K562 (cell line): Measurements from ENCODE around the gene ASPRV1. TPM values are rescaled to one million over a fixed set of nuclear protein-coding genes. Genes with fewer than 3 reads are reported as not detected.

ENCODE experiments used
- ARID2 ChIP-seq: fragments of 450-650 bp; IDR thresholded peaks from 2 replicates; pipeline ENCODE4 v1.6.1; 2017; ENCODE audit warnings: antibody characterized with exemption, mild to moderate bottlenecking
- DACH1 ChIP-seq: fragments of 450-650 bp; IDR thresholded peaks from 2 replicates; pipeline ENCODE4 v1.6.1; 2018; ENCODE audit not compliant: partially characterized antibody
- HDGF ChIP-seq: fragments of 450-650 bp; IDR thresholded peaks from 2 replicates; pipeline ENCODE4 v1.6.1; 2016
- NCOA4 ChIP-seq: fragments of 450-650 bp; IDR thresholded peaks from 2 replicates; pipeline ENCODE4 v1.6.1; 2018; ENCODE audit warnings: mild to moderate bottlenecking; ENCODE audit not compliant: partially characterized antibody
- NR2C2 ChIP-seq, 2 experiments: fragments of 200-800 bp in 1 of 2; sonication (Bioruptor generic) in 1 of 2; sonication (generic) in 1 of 2; formaldehyde crosslinking in 1 of 2; IDR thresholded peaks; 2 replicates each; pipeline versions ENCODE4 v1.6.1 to v1.8.0; 2016 to 2022; ENCODE audit warnings: mild to moderate bottlenecking in 1 of 2, missing compliant biosample characterization in 1 of 2, missing genetic modification characterization in 1 of 2, missing genetic modification reagents in 1 of 2
- POLR2A ChIP-seq: fragments of 450-650 bp; conservative IDR thresholded peaks from 2 replicates; pipeline ENCODE4 v1.6.1; 2016
- SMAD3 ChIP-seq: fragments of 450-650 bp; formaldehyde crosslinking; conservative IDR thresholded peaks from 2 replicates; pipeline ENCODE4 v1.4.0; 2020; ENCODE audit warnings: mild to moderate bottlenecking
- SMARCE1 ChIP-seq: fragments of 450-650 bp; IDR thresholded peaks from 2 replicates; pipeline ENCODE4 v1.7.1; 2016; ENCODE audit warnings: mild to moderate bottlenecking
- TRIM24 ChIP-seq, 2 experiments: fragments of 450-650 bp; IDR thresholded peaks; 2 replicates each; pipeline ENCODE4 v1.6.1; 2016
- ZNF347 ChIP-seq: fragments of 450-650 bp; formaldehyde crosslinking; IDR thresholded peaks from 2 replicates; pipeline ENCODE4 v1.4.0; 2020; ENCODE audit warnings: low read depth, mild to moderate bottlenecking, moderate library complexity
- polyA plus RNA-seq, 8 experiments: library from polyadenylated mRNA; depleted of rRNA in 4 of 8; stranded (reverse) in 5 of 8; unstranded in 3 of 8; fragments of >200 nt; fragmentation: Nextera tagmentation in 2 of 8; fragmentation: Illumina TruSeq in 1 of 8; extraction: Ambion mirVana in 2 of 8; extraction: Trizol in 1 of 8; gene quantifications; 2 replicates each; pipeline versions ENCODE4 v1.2.1 to v1.2.3, GENCODE V29; 2011 to 2014; ENCODE audit warnings: inconsistent platforms in 1 of 8, missing spikeins in 1 of 8
- total RNA-seq, 7 experiments: library from RNA; depleted of rRNA in 6 of 7; stranded (reverse); fragments of >200 nt in 6 of 7; fragmentation: Illumina TruSeq in 2 of 7; extraction: Trizol in 2 of 7; gene quantifications; 2 replicates each; pipeline versions ENCODE4 v1.2.1 to v1.2.3, GENCODE V29; 2011 to 2021; ENCODE audit warnings: low replicate concordance in 1 of 7
- TF ChIP-seq, protein P1 (sequence below): fragments of 250-450 bp; sonication (Bioruptor Pico); IDR thresholded peaks from 2 replicates; pipeline ENCODE4 v1.4.0; 2020; ENCODE audit warnings: mild to moderate bottlenecking, moderate library complexity
- TF ChIP-seq, protein P2 (sequence below): fragments of 450-650 bp; IDR thresholded peaks from 2 replicates; pipeline ENCODE4 v1.6.1; 2016; ENCODE audit warnings: missing biosample characterization, missing genetic modification characterization
- TF ChIP-seq, protein P3 (sequence below): fragments of 450-650 bp; IDR thresholded peaks from 2 replicates; pipeline ENCODE4 v1.6.1; 2017; ENCODE audit warnings: antibody characterized with exemption
- TF ChIP-seq, protein P4 (sequence below), 2 experiments: IDR thresholded peaks; 2 replicates each; pipeline ENCODE4 v1.6.1; 2012; ENCODE audit warnings: improper control_type of control experiment in 2 of 2, low read depth in 2 of 2, low read length in 2 of 2, borderline replicate concordance in 1 of 2
- TF ChIP-seq, protein P5 (sequence below): fragments of 250-450 bp; sonication (Bioruptor Pico); IDR thresholded peaks from 2 replicates; pipeline ENCODE4 v1.8.0; 2021; ENCODE audit warnings: mild to moderate bottlenecking, moderate library complexity
- TF ChIP-seq, protein P6 (sequence below): sonication (generic); formaldehyde crosslinking; IDR thresholded peaks from 2 replicates; pipeline ENCODE4 v1.8.0; 2022; ENCODE audit warnings: mild to moderate bottlenecking, missing genetic modification reagents

The ASPRV1 gene
- total and polyA plus RNA-seq, 9 of the 15 experiments (the other 6 are each of a cell fraction or from before 2014, with no cell fraction given) = 0.17 to 0.72 (median 0.47) TPM; not detected in 1

DNA sequence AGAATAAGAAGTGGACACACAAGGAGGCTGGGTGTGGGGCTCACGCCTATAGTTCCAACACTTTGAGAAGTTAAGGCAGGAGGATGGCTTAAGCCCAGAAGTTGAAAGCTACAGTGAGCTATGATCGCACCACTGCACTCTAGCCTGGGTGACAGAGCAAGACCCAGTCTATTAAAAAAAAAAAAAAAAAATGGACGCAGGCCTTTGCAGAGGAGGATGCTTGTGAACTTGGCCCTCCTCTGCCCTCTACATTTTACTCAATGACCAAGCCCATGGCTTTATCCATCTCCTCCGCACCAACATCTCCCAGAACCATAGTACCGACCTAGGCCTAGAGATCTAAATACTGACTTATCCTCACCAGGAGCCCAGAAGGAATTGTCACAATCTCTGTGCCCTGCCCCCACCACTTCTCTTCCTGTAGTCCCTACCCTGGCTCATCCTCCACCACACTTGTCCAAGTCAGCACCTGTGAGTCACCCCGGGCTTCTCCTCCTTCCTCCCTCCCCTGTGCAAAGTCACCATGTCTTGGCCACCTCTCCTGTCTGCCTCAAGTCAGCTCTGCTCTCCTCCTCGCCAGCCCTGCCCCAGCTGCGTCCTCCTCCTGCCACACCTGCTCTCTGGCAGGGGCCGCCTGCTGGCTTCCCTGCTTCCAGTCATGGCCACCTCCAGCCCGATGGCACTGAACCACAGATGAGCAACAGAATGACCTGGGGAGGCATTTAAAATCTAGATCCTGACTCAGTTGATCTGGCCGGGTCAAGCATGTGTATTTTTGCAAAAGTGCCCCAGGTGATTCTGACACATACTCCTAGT is 35.8 kb upstream of the ASPRV1 start (continued):
- no peak for TF ChIP-seq NCOA4
- TF ChIP-seq SMAD3 (CRISPR knock-in tag) = no peak
- TF ChIP-seq, protein P1, sequence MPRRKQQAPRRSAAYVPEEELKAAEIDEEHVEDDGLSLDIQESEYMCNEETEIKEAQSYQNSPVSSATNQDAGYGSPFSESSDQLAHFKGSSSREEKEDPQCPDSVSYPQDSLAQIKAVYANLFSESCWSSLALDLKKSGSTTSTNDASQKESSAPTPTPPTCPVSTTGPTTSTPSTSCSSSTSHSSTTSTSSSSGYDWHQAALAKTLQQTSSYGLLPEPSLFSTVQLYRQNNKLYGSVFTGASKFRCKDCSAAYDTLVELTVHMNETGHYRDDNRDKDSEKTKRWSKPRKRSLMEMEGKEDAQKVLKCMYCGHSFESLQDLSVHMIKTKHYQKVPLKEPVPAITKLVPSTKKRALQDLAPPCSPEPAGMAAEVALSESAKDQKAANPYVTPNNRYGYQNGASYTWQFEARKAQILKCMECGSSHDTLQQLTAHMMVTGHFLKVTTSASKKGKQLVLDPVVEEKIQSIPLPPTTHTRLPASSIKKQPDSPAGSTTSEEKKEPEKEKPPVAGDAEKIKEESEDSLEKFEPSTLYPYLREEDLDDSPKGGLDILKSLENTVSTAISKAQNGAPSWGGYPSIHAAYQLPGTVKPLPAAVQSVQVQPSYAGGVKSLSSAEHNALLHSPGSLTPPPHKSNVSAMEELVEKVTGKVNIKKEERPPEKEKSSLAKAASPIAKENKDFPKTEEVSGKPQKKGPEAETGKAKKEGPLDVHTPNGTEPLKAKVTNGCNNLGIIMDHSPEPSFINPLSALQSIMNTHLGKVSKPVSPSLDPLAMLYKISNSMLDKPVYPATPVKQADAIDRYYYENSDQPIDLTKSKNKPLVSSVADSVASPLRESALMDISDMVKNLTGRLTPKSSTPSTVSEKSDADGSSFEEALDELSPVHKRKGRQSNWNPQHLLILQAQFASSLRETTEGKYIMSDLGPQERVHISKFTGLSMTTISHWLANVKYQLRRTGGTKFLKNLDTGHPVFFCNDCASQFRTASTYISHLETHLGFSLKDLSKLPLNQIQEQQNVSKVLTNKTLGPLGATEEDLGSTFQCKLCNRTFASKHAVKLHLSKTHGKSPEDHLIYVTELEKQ (CRISPR knock-in tag) = no peak
- TF ChIP-seq, protein P2, sequence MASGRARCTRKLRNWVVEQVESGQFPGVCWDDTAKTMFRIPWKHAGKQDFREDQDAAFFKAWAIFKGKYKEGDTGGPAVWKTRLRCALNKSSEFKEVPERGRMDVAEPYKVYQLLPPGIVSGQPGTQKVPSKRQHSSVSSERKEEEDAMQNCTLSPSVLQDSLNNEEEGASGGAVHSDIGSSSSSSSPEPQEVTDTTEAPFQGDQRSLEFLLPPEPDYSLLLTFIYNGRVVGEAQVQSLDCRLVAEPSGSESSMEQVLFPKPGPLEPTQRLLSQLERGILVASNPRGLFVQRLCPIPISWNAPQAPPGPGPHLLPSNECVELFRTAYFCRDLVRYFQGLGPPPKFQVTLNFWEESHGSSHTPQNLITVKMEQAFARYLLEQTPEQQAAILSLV (tag) = no peak
- TF ChIP-seq ARID2 = no peak
- TF ChIP-seq, protein P3, sequence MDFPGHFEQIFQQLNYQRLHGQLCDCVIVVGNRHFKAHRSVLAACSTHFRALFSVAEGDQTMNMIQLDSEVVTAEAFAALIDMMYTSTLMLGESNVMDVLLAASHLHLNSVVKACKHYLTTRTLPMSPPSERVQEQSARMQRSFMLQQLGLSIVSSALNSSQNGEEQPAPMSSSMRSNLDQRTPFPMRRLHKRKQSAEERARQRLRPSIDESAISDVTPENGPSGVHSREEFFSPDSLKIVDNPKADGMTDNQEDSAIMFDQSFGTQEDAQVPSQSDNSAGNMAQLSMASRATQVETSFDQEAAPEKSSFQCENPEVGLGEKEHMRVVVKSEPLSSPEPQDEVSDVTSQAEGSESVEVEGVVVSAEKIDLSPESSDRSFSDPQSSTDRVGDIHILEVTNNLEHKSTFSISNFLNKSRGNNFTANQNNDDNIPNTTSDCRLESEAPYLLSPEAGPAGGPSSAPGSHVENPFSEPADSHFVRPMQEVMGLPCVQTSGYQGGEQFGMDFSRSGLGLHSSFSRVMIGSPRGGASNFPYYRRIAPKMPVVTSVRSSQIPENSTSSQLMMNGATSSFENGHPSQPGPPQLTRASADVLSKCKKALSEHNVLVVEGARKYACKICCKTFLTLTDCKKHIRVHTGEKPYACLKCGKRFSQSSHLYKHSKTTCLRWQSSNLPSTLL = no peak
- peak; percentile 81; the same call in 1 of the 2 replicates for TF ChIP-seq HDGF
- TF ChIP-seq, protein P4, sequence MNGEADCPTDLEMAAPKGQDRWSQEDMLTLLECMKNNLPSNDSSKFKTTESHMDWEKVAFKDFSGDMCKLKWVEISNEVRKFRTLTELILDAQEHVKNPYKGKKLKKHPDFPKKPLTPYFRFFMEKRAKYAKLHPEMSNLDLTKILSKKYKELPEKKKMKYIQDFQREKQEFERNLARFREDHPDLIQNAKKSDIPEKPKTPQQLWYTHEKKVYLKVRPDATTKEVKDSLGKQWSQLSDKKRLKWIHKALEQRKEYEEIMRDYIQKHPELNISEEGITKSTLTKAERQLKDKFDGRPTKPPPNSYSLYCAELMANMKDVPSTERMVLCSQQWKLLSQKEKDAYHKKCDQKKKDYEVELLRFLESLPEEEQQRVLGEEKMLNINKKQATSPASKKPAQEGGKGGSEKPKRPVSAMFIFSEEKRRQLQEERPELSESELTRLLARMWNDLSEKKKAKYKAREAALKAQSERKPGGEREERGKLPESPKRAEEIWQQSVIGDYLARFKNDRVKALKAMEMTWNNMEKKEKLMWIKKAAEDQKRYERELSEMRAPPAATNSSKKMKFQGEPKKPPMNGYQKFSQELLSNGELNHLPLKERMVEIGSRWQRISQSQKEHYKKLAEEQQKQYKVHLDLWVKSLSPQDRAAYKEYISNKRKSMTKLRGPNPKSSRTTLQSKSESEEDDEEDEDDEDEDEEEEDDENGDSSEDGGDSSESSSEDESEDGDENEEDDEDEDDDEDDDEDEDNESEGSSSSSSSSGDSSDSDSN (IDR thresholded peaks at IDR 0.05; ENCODE audit: borderline replicate concordance in 1 of 2, low read depth in 2 of 2, low read length in 2 of 2) = peak in 1 of 2 experiments; percentile 69; a peak in 1 of 4 replicates
- TF ChIP-seq, protein P5, sequence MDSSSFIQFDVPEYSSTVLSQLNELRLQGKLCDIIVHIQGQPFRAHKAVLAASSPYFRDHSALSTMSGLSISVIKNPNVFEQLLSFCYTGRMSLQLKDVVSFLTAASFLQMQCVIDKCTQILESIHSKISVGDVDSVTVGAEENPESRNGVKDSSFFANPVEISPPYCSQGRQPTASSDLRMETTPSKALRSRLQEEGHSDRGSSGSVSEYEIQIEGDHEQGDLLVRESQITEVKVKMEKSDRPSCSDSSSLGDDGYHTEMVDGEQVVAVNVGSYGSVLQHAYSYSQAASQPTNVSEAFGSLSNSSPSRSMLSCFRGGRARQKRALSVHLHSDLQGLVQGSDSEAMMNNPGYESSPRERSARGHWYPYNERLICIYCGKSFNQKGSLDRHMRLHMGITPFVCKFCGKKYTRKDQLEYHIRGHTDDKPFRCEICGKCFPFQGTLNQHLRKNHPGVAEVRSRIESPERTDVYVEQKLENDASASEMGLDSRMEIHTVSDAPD = no peak
- peak; percentile 62 to 80; a peak in 3 of 4 replicates for TF ChIP-seq TRIM24 (IDR thresholded peaks at IDR 0.05)
- TF ChIP-seq, protein P6, sequence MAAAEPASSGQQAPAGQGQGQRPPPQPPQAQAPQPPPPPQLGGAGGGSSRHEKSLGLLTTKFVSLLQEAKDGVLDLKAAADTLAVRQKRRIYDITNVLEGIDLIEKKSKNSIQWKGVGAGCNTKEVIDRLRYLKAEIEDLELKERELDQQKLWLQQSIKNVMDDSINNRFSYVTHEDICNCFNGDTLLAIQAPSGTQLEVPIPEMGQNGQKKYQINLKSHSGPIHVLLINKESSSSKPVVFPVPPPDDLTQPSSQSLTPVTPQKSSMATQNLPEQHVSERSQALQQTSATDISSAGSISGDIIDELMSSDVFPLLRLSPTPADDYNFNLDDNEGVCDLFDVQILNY = no peak
- no peak for TF ChIP-seq ZNF347
- TF ChIP-seq POLR2A = no peak; the same call in 1 of the 2 replicates
- TF ChIP-seq SMARCE1 = peak; percentile 92
- no peak for TF ChIP-seq DACH1
- no peak for TF ChIP-seq NR2C2 (CRISPR knock-in tag; IDR thresholded peaks at IDR 0.05)
- TF ChIP-seq NR2C2 (tag; IDR thresholded peaks at IDR 0.05) = peak; percentile 45
